GM21825 (cell line): ENCODE data around the gene ATXN1L.
A peak's percentile ranks its signal among the peaks of the same experiment; 100 is the strongest.
"Not testable (repeated sequence)": the region's sequence is repeated elsewhere in the genome, so short reads cannot be mapped to it uniquely, and the experiment has no call there.

Experiments used
- ATAC-seq: cut with Tn5 transposase; IDR thresholded peaks from one replicate; pipeline ENCODE4 v1.9.1; 2021; ENCODE audit warnings: mild to moderate bottlenecking, moderate library complexity; ENCODE audit not compliant: unreplicated experiment

The ATXN1L gene

GRCh38 chr16:71845639-71846430 is at the start of gene ATXN1L:
ATXN1L (plus strand) TSS chr16:71845976; CDS start chr16:71849741, 3,765 bp downstream.
- ATAC-seq: peak; percentile 65

- ATAC-seq: no peak
These were observed 49.2 kb upstream of the ATXN1L start for GRCh38 chr16:71796501-71797097.

GRCh38 chr16:71803305-71803690 is 42.5 kb upstream of the ATXN1L start:
- ATAC-seq: no peak

GRCh38 chr16:71807905-71808592 is 37.7 kb upstream of the ATXN1L start:
- ATAC-seq: peak; percentile 29

- ATAC-seq: peak; percentile 74
These were observed 37.0 kb upstream of the ATXN1L start, which contains the start of gene AP1G1 for GRCh38 chr16:71808593-71809459. AP1G1 (minus strand) TSS chr16:71808834; CDS start chr16:71789479, 19,355 bp downstream.

- ATAC-seq: not testable (repeated sequence)
These were observed 35.6 kb upstream of the ATXN1L start for GRCh38 chr16:71810155-71810530.

GRCh38 chr16:71811261-71811803 is 34.4 kb upstream of the ATXN1L start:
- no peak for ATAC-seq

- not testable (repeated sequence) for ATAC-seq
These were observed 28.6 kb upstream of the ATXN1L start for GRCh38 chr16:71817155-71817500.

- no peak for ATAC-seq
These were observed 19.2 kb upstream of the ATXN1L start for GRCh38 chr16:71826533-71827017.

GRCh38 chr16:71830359-71830758 is 15.4 kb upstream of the ATXN1L start:
- ATAC-seq: no peak

- not testable (repeated sequence) for ATAC-seq
These were observed 14.1 kb upstream of the ATXN1L start for GRCh38 chr16:71831698-71832097.

- not testable (repeated sequence) for ATAC-seq
These were observed 13.7 kb upstream of the ATXN1L start for GRCh38 chr16:71832112-71832511.

GRCh38 chr16:71834291-71834690 is 11.5 kb upstream of the ATXN1L start:
- ATAC-seq: no peak

- ATAC-seq: no peak
These were observed 8.6 kb upstream of the ATXN1L start for GRCh38 chr16:71837150-71837549.

- ATAC-seq: no peak
These were observed 5.7 kb upstream of the ATXN1L start for GRCh38 chr16:71840052-71840451.

GRCh38 chr16:71843572-71843971 is 2.2 kb upstream of the ATXN1L start:
- no peak for ATAC-seq

GRCh38 chr16:71846431-71846830 is 655 bp downstream of the ATXN1L start:
- ATAC-seq: no peak

- no peak for ATAC-seq
These were observed 1.3 kb downstream of the ATXN1L start for GRCh38 chr16:71847096-71847495.

- ATAC-seq: no peak
These were observed 2.8 kb downstream of the ATXN1L start for GRCh38 chr16:71848622-71849021.

- ATAC-seq: no peak
These were observed 6.0 kb downstream of the ATXN1L start for GRCh38 chr16:71851746-71852145.
